ENCODE results near the gene PRDM11. TPM values are rescaled to one million over a fixed set of nuclear protein-coding genes. Genes with fewer than 3 reads are reported as not detected.

The PRDM11 gene
- total and polyA plus RNA-seq, 10 of the 15 experiments (the other 5 are each of a cell fraction or from before 2014, with no cell fraction given) = 0.03 to 2.4 (median 0.53) TPM

DNA sequence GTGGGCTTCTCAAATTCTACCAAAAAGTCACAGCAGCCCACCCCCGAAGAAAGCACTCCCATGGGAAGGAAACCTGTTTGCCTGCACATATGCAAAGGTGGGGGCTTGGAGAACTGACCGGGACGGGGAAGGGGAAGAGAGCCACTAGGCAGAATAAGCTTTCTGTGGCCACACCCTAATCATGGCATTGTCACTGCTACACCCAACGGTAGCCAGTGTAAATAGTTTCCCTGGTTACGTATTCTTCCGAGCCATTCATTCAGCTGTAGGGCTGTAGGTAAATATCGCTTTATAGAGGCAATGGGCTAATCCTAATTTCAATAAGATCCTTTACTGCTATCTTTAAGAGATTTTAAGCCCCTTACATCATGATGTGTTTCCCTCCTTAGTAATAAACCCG, 61.7 kb downstream of the PRDM11 start:
- ChIA-PET SMC1A (ENCODE audit: uncharacterized antibody, unreplicated experiment) (no interaction called here), CTCF (no interaction called here), RAD21 (ENCODE audit: unreplicated experiment) (interaction anchor here (1.0 kb wide), 1 partner anchor 104 kb away, joined by 3 read pairs; no protein-coding TSS in a partner anchor), POLR2A (no interaction called here)
- Histone ChIP-seq H3K36me3 (ENCODE audit: control insufficient read depth in 2 of 2, insufficient read depth in 2 of 2, low read length in 1 of 2) (no peaks in the 10 kb centered on the region; a peak in 1 of 4 replicates), H3K27me3 (replicated peaks in 1 of 2; ENCODE audit: control insufficient read depth in 2 of 2, insufficient read depth in 2 of 2, low read length in 1 of 2) (no peaks in the 10 kb centered on the region), H2AFZ (ENCODE audit: control insufficient read depth, low read depth, low read length) (no peak overlapping the region), H3K4me1 (ENCODE audit: control insufficient read depth, insufficient read depth, low read length) (no peaks in the 10 kb centered on the region), H3K4me2 (ENCODE audit: control insufficient read depth, insufficient read depth) (no peak overlapping the region), H4K20me1 (ENCODE audit: control insufficient read depth, insufficient read depth) (no peaks in the 10 kb centered on the region), H3K9ac (ENCODE audit: control insufficient read depth, insufficient read depth, low read length) (no peak overlapping the region), H3K79me2 (ENCODE audit: control insufficient read depth, insufficient read depth, low read length) (no peaks in the 10 kb centered on the region), H3K4me3 (no peak overlapping the region), H3K9me3 (replicated peaks; ENCODE audit: control insufficient read depth, insufficient read depth, low read length) (no peaks in the 10 kb centered on the region), H3K27ac (ENCODE audit: control insufficient read depth, insufficient read depth) (no peak overlapping the region)
- no peak for TF ChIP-seq STAT1 (conservative IDR thresholded peaks at IDR 0.05)
- TF ChIP-seq ZBED1 (IDR thresholded peaks at IDR 0.05; ENCODE audit: borderline replicate concordance) = no peak
- no peak for TF ChIP-seq RAD21 (IDR thresholded peaks at IDR 0.05; ENCODE audit: insufficient read depth, low read depth, low read length)
- TF ChIP-seq, protein P1, sequence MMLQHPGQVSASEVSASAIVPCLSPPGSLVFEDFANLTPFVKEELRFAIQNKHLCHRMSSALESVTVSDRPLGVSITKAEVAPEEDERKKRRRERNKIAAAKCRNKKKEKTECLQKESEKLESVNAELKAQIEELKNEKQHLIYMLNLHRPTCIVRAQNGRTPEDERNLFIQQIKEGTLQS (IDR thresholded peaks at IDR 0.05; ENCODE audit: borderline replicate concordance, extremely low read depth, low read depth, low read length) = no peak
- TF ChIP-seq SP1 (IDR thresholded peaks at IDR 0.05; ENCODE audit: low read depth, low read length) = no peak
- TF ChIP-seq MYC (IDR thresholded peaks at IDR 0.05; ENCODE audit: insufficient read depth, insufficient read length, insufficient replicate concordance, low read length, severe bottlenecking) = no peak
- 55% methylated on average over 8 of the region's 8 CpGs for WGBS (ENCODE audit: insufficient coverage, insufficient replicate concordance, low lambda C conversion rate, missing lambda C conversion rate)
- intact Hi-C loops (cut with micrococcal nuclease; ENCODE audit: unreplicated experiment) = no loop called here
- in situ Hi-C loops (cut with MboI) = no loop called here
- DNase-seq (ENCODE audit: low read depth, low spot score) (no peak), FAIRE-seq (no peak), ATAC-seq (no peak)
- BruUV-seq (replicated peaks) = no TSS peak
